B cell (primary cell): ENCODE results near the gene UBFD1.

ENCODE experiments used
- CTCF ChIP-seq: fragments of 200-600 bp; IDR thresholded peaks from one replicate; pipeline ENCODE4 v1.8.0; 2022; ENCODE audit warnings: antibody characterized with exemption, mild to moderate bottlenecking
- EZH2 ChIP-seq: IDR thresholded peaks from 2 replicates; pipeline ENCODE4 v1.6.1; 2012; ENCODE audit warnings: borderline replicate concordance, low read depth, mild to moderate bottlenecking, moderate library complexity, low read length; ENCODE audit not compliant: insufficient read depth, poor library complexity, severe bottlenecking

GRCh38 chr16:23519282-23519681 lies 38.2 kb upstream of the UBFD1 start:
- TF ChIP-seq CTCF (no peak), EZH2 (no peak)
